ENCODE results near the gene PTGDR.

Gene PTGDR

GRCh38 chr14:52258783-52259182, 8.7 kb upstream of the PTGDR start:
- no peak for TF ChIP-seq CTCF (IDR thresholded peaks at IDR 0.05; ENCODE audit: borderline replicate concordance, extremely low read depth, low read length, poor library complexity, severe bottlenecking)
- TF ChIP-seq EZH2 (IDR thresholded peaks at IDR 0.05; ENCODE audit: borderline replicate concordance, low read depth, low read length, severe bottlenecking): no peak
- peak overlapping the region; percentile 55 for H2AFZ ChIP-seq (ENCODE audit: low read depth, low read length)
- H3K27me3 ChIP-seq (ENCODE audit: insufficient read depth, low read length, poor library complexity): no peaks in the 10 kb centered on the region
- H3K9ac ChIP-seq (ENCODE audit: low read depth, low read length): peak overlapping the region; percentile 48
- H3K9me3 ChIP-seq (ENCODE audit: insufficient read depth, low read length, severe bottlenecking): no peaks in the 10 kb centered on the region
- ATAC-seq (ENCODE audit: insufficient read depth, low read depth) (no peak), DNase-seq (no peak)
- no peaks in the 10 kb centered on the region for H4K20me1 ChIP-seq (ENCODE audit: insufficient read depth, low read length)
- H3K4me2 ChIP-seq (ENCODE audit: insufficient read depth, low read length): peak overlapping the region; percentile 59
- peaks cover 39% of the 10 kb centered on the region for H3K4me1 ChIP-seq (ENCODE audit: insufficient read depth, low read length)
- peak overlapping the region in 1 of 2 experiments; percentile 48; a peak in 3 of 4 replicates for H3K4me3 ChIP-seq (ENCODE audit: low read depth in 1 of 2, low read length in 2 of 2)
- no peaks in the 10 kb centered on the region for H3K36me3 ChIP-seq (ENCODE audit: insufficient read depth, low read length)
- H3K79me2 ChIP-seq (ENCODE audit: insufficient read depth, low read length): 0 out of 2 replicates have a peak, but pooled peaks cover 8% of the 10 kb centered on the region
- peak overlapping the region; percentile 88 for H3K27ac ChIP-seq (ENCODE audit: low read length)

GRCh38 chr14:52259434-52259833, 8.1 kb upstream of the PTGDR start:
- H3K9ac ChIP-seq (ENCODE audit: low read depth, low read length): peak overlapping the region; percentile 48
- H3K27ac ChIP-seq (ENCODE audit: low read length): peak overlapping the region; percentile 88

GRCh38 chr14:52262600-52262999, 4.9 kb upstream of the PTGDR start:
- H3K27me3 ChIP-seq (ENCODE audit: insufficient read depth, low read length, poor library complexity): no peaks in the 10 kb centered on the region
- H3K79me2 ChIP-seq (ENCODE audit: insufficient read depth, low read length): 0 out of 2 replicates have a peak, but pooled peaks cover 5% of the 10 kb centered on the region
- H3K4me1 ChIP-seq (ENCODE audit: insufficient read depth, low read length): peaks cover 57% of the 10 kb centered on the region
- no peak overlapping the region for H3K4me2 ChIP-seq (ENCODE audit: insufficient read depth, low read length)
- no peaks in the 10 kb centered on the region for H3K36me3 ChIP-seq (ENCODE audit: insufficient read depth, low read length)
- H2AFZ ChIP-seq (ENCODE audit: low read depth, low read length): no peak overlapping the region
- H3K27ac ChIP-seq (ENCODE audit: low read length): peak overlapping the region; percentile 25; the same call in 1 of the 2 replicates
- H3K9me3 ChIP-seq (ENCODE audit: insufficient read depth, low read length, severe bottlenecking): no peaks in the 10 kb centered on the region
- TF ChIP-seq CTCF (IDR thresholded peaks at IDR 0.05; ENCODE audit: borderline replicate concordance, extremely low read depth, low read length, poor library complexity, severe bottlenecking) (no peak), EZH2 (IDR thresholded peaks at IDR 0.05; ENCODE audit: borderline replicate concordance, low read depth, low read length, severe bottlenecking) (no peak)
- no peaks in the 10 kb centered on the region for H4K20me1 ChIP-seq (ENCODE audit: insufficient read depth, low read length)
- no peak overlapping the region for H3K9ac ChIP-seq (ENCODE audit: low read depth, low read length)
- ATAC-seq (ENCODE audit: insufficient read depth, low read depth) (no peak), DNase-seq (no peak)
- H3K4me3 ChIP-seq (ENCODE audit: low read depth in 1 of 2, low read length in 2 of 2): no peak overlapping the region

More at GRCh38 chr14:52259434-52259833, 8.1 kb upstream of the PTGDR start:
- Histone ChIP-seq H3K4me1 (ENCODE audit: insufficient read depth, low read length) (peaks cover 36% of the 10 kb centered on the region), H3K4me3 (ENCODE audit: low read depth in 1 of 2, low read length in 2 of 2) (peak overlapping the region in 1 of 2 experiments; percentile 48; a peak in 3 of 4 replicates), H4K20me1 (ENCODE audit: insufficient read depth, low read length) (no peaks in the 10 kb centered on the region), H3K4me2 (ENCODE audit: insufficient read depth, low read length) (peak overlapping the region; percentile 59), H3K27me3 (ENCODE audit: insufficient read depth, low read length, poor library complexity) (no peaks in the 10 kb centered on the region), H3K79me2 (ENCODE audit: insufficient read depth, low read length) (0 out of 2 replicates have a peak, but pooled peaks cover 5% of the 10 kb centered on the region), H3K36me3 (ENCODE audit: insufficient read depth, low read length) (no peaks in the 10 kb centered on the region), H3K9me3 (ENCODE audit: insufficient read depth, low read length, severe bottlenecking) (no peaks in the 10 kb centered on the region), H2AFZ (ENCODE audit: low read depth, low read length) (peak overlapping the region; percentile 55)
- TF ChIP-seq CTCF (IDR thresholded peaks at IDR 0.05; ENCODE audit: borderline replicate concordance, extremely low read depth, low read length, poor library complexity, severe bottlenecking) (no peak), EZH2 (IDR thresholded peaks at IDR 0.05; ENCODE audit: borderline replicate concordance, low read depth, low read length, severe bottlenecking) (no peak)
- ATAC-seq (ENCODE audit: insufficient read depth, low read depth) (peak; percentile 97), DNase-seq (peak; percentile 86)
